ENCODE data around the gene PLPP3.

Gene PLPP3

DNA sequence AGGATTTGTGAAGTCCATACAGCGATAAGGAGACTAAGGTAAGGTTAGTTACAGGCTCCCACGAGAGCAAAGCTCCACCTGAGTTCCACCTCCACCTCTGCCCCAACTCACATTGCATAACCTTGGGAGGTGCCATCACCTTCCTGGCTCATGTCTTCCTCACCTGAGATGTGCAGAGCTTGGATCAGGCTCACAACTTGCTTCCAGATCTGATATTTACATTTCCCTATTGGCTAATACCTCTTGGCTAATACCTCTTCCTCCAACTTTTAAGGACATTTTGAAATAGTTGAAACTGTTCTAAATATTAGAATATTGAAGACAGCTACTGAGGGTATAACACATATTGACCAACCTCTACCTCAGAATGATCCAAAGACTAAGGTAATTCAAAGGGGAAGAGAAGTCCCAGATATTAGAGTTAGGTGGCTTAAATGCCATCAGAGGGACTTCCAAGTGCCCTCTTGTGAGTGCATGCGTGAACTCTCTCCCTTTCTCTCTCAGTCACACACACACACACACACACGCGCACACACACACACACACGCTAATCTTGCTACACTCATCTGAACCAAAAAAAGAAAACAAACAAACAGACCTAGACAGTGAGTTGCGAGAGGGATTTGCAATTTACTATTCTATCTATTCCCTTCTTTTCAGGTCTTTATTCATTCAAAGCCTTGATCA, 134.3 kb downstream of the PLPP3 start:
- Mint-ChIP-seq H3K27me3 (ENCODE audit: low read depth, poor library complexity) (peaks cover 14% of the 10 kb centered on the region), H3K27ac (no peak overlapping the region), H3K36me3 (ENCODE audit: low read depth) (no peaks in the 10 kb centered on the region), H3K4me1 (peaks cover 37% of the 10 kb centered on the region), H3K9me3 (no peaks in the 10 kb centered on the region), H3K4me3 (no peak overlapping the region)
- TF ChIP-seq, protein P1, sequence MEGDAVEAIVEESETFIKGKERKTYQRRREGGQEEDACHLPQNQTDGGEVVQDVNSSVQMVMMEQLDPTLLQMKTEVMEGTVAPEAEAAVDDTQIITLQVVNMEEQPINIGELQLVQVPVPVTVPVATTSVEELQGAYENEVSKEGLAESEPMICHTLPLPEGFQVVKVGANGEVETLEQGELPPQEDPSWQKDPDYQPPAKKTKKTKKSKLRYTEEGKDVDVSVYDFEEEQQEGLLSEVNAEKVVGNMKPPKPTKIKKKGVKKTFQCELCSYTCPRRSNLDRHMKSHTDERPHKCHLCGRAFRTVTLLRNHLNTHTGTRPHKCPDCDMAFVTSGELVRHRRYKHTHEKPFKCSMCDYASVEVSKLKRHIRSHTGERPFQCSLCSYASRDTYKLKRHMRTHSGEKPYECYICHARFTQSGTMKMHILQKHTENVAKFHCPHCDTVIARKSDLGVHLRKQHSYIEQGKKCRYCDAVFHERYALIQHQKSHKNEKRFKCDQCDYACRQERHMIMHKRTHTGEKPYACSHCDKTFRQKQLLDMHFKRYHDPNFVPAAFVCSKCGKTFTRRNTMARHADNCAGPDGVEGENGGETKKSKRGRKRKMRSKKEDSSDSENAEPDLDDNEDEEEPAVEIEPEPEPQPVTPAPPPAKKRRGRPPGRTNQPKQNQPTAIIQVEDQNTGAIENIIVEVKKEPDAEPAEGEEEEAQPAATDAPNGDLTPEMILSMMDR (IDR thresholded peaks at IDR 0.05) = no peak
- DNase-seq = no peak
